ENCODE results near the gene IMPDH2. TPM values are rescaled to one million over a fixed set of nuclear protein-coding genes. Genes with fewer than 3 reads are reported as not detected.

The IMPDH2 gene
- total RNA-seq, 1 donor from 2014 or later: 268 TPM

- DNase-seq (ENCODE audit: low spot score): no peak
Measured at GRCh38 chr3:48982686-48983085, 46.5 kb downstream of the IMPDH2 start.

- DNase-seq (ENCODE audit: low spot score): no peak
Measured at GRCh38 chr3:48982016-48982415, 47.2 kb downstream of the IMPDH2 start.

GRCh38 chr3:48980295-48980694 lies 48.9 kb downstream of the IMPDH2 start:
- no peak for DNase-seq (ENCODE audit: low spot score)

DNA sequence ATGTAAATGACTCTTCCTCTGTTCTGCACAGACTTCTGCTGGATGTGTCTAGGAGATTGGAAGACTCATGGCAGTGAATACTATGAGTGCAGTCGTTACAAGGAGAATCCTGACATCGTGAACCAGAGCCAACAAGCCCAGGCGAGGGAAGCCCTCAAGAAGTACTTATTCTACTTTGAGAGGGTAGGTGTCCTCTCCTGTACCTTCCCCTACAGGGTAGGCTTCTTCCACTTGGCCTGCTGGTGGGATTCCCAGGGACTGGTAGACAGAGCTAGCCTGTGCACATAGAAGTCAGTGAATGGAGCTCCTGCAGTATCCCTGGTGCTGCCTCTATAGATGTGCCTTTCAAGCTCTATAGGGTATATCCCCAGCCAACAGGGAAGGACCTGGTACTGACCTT lies 49.7 kb downstream of the IMPDH2 start:
- no peak for DNase-seq (ENCODE audit: low spot score)

Other genes starting within 250 kb of the IMPDH2 start
- gene PRKAR2A, start 181.5 kb downstream of the IMPDH2 start, total RNA-seq: 43.6 TPM
- gene SLC25A20, start 130.5 kb downstream of the IMPDH2 start, total RNA-seq: 10.9 TPM
- 123 TPM for gene ARIH2, start 110.6 kb downstream of the IMPDH2 start, total RNA-seq
- gene P4HTM, start 39.2 kb downstream of the IMPDH2 start, total RNA-seq: 47.2 TPM
- gene WDR6, start 22.0 kb downstream of the IMPDH2 start, total RNA-seq: 210 TPM
- 37.0 TPM for gene DALRD3, start 10.8 kb downstream of the IMPDH2 start, total RNA-seq
- gene NDUFAF3, start 7.3 kb downstream of the IMPDH2 start, total RNA-seq: 122 TPM
- 131 TPM for gene QRICH1, start 64.7 kb upstream of the IMPDH2 start, total RNA-seq
- 355 TPM for gene QARS1, start 75.4 kb upstream of the IMPDH2 start, total RNA-seq
- gene USP19, start 91.4 kb upstream of the IMPDH2 start, total RNA-seq: 69.3 TPM
- 311 TPM for gene LAMB2, start 103.7 kb upstream of the IMPDH2 start, total RNA-seq
- 32.1 TPM for gene CCDC71, start 136.9 kb upstream of the IMPDH2 start, total RNA-seq
- 36.5 TPM for gene KLHDC8B, start 142.2 kb upstream of the IMPDH2 start, total RNA-seq
- 8.9 TPM for gene C3orf62, start 247.8 kb upstream of the IMPDH2 start, total RNA-seq

Data from ureter (tissue), 1 donor.